Activated CD4-positive, alpha-beta T cell treated with anti-CD3 and anti-CD28 coated beads for 4 hours (primary cell): ENCODE measurements around the gene GLI3.

Experiments used
- DNase-seq, 2 donors: peaks; one replicate each; pipeline ENCODE4 v3.0.0-alpha.2; 2020

GLI3 gene

DNA sequence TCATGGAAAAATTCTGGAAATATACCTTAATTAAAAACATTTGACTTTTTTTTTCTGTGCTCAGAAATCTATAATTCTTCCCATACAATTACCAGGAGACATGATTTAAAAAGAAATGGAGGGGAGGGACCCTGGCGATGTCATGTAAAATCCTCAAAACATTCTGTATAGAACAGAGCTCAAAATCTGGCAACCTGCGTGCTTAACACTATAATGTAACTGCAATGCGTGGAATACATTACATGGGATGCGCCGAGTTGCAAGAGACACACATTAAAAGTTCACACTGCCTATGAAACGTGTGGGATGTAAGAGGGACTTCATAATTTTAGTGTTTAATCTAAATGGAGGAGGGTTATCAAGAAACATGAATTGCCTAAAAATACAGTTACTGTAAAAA is 215.0 kb downstream of the GLI3 start:
- DNase-seq, result no peak

GRCh38 chr7:42021631-42022030 is 215.4 kb downstream of the GLI3 start:
- no peak for DNase-seq

- no peak for DNase-seq
These were observed 216.9 kb downstream of the GLI3 start for GRCh38 chr7:42020061-42020460.

- no peak for DNase-seq
These were observed 219.5 kb downstream of the GLI3 start for GRCh38 chr7:42017349-42017986.

- no peak for DNase-seq
These were observed 220.5 kb downstream of the GLI3 start for GRCh38 chr7:42016517-42016916.

- no peak for DNase-seq
These were observed 222.1 kb downstream of the GLI3 start for GRCh38 chr7:42014625-42015618.

DNA sequence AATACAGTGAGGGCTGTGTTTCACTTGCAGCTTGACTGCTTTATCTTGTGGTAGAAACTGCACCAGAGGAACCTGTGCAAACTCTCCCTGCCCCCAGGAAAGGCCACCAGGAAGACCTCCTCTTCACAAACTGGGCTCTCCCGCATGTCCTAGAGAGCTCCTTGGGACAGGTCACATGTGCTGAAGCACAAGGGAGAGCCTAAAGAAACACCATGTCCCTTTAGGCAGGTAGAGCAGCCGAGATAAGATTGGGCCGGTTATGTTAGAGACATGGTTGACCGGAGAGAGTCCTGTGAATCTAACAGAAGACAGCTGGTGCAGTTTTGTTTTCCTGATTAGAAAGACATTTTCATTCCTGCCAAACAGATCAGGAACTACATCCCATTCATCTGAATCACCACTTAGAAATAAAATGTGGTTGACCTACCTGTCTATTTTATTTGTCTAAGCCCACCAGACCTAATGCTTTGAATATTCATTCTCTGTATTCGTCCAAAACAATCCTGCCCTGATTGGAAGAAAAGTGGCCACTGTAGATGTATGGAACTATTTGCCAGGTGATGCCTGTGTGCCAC is 224.1 kb downstream of the GLI3 start:
- no peak for DNase-seq

DNA sequence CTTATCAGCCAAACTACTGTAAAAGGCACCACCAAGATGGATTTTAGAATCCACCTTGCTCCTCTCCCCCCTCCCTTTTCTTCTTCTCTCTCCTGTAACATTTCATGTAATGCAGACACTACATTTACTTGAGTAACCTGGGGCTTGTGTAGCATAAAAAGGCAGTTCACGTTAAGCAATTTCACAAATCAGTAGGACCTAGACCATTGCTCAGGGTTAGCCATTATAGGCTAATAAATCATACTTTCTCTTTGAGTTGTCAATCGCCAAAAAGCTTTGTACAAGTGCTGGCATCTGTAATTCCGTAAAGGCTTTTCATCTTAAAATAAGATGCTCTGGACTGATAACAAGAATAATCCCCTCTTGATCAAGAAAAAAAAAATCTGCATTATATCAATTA is 224.7 kb downstream of the GLI3 start:
- DNase-seq, result no peak

- no peak for DNase-seq
These were observed 225.2 kb downstream of the GLI3 start for GRCh38 chr7:42011846-42012245.

GRCh38 chr7:42010751-42011150 is 226.3 kb downstream of the GLI3 start:
- DNase-seq, result no peak

- DNase-seq, result no peak
These were observed 230.1 kb downstream of the GLI3 start for GRCh38 chr7:42006801-42007513.

GRCh38 chr7:42002654-42003053 is 234.4 kb downstream of the GLI3 start:
- no peak for DNase-seq

DNA sequence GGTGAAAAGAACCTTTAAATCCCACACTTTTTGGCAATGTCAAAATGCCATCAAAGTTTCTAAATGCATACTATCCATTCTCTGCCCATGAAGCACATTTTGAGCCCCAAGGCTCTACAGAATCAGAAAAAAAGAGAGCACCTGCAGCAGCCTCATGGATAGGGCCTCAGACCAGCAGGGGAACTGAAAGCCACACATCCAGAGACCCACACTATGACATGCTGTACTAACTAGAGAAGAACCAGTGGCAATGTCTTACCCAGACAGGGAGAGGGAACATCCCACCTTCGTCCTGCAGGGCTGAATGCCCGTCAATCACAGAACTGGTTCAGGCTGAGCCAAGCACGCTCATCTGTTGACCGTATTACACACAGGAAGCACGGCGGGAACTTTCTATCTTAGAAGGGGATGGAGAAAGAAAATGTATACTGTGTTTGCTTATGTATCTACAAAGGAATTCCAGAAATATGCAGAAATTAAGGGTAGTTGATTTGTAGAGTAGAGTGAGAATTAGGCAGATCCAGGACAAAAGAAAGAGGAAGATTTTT is 237.2 kb downstream of the GLI3 start:
- DNase-seq, result no peak

DNA sequence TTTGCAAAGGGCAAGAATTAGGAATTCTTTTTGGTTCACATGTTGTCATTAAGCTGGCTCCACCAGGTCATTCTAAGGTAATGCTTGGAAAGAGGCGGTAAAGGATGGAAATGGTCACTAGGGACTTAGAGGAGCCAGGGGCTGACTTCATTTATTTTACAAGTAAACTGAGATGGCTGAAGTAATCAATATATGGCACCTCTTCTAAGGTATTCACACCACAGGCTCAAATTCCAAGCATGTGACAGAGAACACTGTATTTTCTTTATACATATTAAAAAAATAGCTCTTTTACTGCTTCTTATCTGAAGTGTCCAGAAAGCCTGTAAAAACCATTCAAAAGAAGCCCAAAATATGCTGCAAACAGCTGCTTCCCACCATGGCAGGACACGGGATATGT is 239.0 kb downstream of the GLI3 start:
- DNase-seq, result no peak

- no peak for DNase-seq
These were observed 239.9 kb downstream of the GLI3 start for GRCh38 chr7:41997151-41997550.

- no peak for DNase-seq
These were observed 240.5 kb downstream of the GLI3 start for GRCh38 chr7:41996381-41997035.

- no peak for DNase-seq
These were observed 241.3 kb downstream of the GLI3 start for GRCh38 chr7:41995632-41996271.

- DNase-seq, result no peak
These were observed 242.3 kb downstream of the GLI3 start for GRCh38 chr7:41994746-41995110.

DNA sequence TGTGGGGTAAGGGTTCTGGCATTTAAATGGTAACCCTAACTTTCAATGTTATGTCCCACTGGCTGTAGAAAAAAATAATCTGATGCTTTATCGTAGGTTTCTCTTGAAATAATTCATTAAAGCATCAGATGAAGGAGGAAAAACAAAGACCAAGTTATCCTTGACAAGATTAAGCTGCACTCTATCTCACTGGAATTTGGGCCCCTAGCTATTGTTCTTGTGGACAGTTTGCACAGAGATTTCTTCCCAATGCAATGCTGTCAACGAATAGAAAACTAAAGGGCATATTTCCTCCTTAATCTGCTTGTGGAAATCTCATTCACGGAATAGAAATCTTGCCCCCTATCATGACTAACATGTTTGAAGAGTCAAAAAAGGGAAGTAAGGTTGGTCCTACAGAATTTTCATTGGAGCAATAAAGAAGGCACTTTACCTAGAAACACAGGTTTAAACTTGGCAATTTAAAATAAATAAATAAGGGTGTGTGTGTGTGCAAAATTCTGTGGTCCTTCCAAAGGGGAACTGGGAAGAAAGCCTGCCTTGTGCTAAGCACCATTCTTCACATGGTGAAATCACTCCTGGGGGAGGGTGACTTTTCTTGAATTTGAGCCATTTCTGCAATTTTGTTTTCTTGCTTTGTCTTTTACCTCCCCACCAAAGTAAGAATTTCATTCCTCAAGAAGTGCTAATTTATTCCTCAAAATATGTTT is 242.8 kb downstream of the GLI3 start:
- no peak for DNase-seq

GRCh38 chr7:41992881-41993867 is 243.8 kb downstream of the GLI3 start:
- no peak for DNase-seq
